Measurements from ENCODE around the gene ASB9. TPM values are rescaled to one million over a fixed set of nuclear protein-coding genes. Genes with fewer than 3 reads are reported as not detected.
A peak's percentile ranks its signal among the peaks of the same experiment; 100 is the strongest.

ASB9 gene
- total and polyA plus RNA-seq, 2 donors (not counting 3 experiments of a cell fraction or from before 2014, with no cell fraction given) = 6.5 to 7.6 TPM

GRCh38 chrX:15298780-15299179 is 28.9 kb upstream of the ASB9 start:
- peak overlapping the region; percentile 80 for H3K27ac ChIP-seq (ENCODE audit: insufficient read depth, low read depth, low read length)
- H4K20me1 ChIP-seq (replicated peaks; ENCODE audit: control insufficient read depth, extremely low read depth, insufficient read depth, low read length) = no peaks in the 10 kb centered on the region
- no peak for TF ChIP-seq FOS (IDR thresholded peaks at IDR 0.05; ENCODE audit: borderline replicate concordance, insufficient read depth, low read length)
- no peak for TF ChIP-seq EZH2 (IDR thresholded peaks at IDR 0.05; ENCODE audit: borderline replicate concordance, low read depth, low read length, severe bottlenecking)
- TF ChIP-seq GATA2 (IDR thresholded peaks at IDR 0.05; ENCODE audit: insufficient read depth, insufficient read length, low read depth, low read length) = no peak
- TF ChIP-seq JUN (IDR thresholded peaks at IDR 0.05; ENCODE audit: borderline replicate concordance, insufficient read depth, insufficient read length, low read depth) = no peak
- no peak for TF ChIP-seq POLR2A (IDR thresholded peaks at IDR 0.05; ENCODE audit: low read depth, low read length)
- no peak for TF ChIP-seq POLR2AphosphoS5 (IDR thresholded peaks at IDR 0.05; ENCODE audit: insufficient read depth, low read depth, low read length)
- TF ChIP-seq MYC (IDR thresholded peaks at IDR 0.05; ENCODE audit: low read depth, low read length) = no peak
- TF ChIP-seq CTCF (IDR thresholded peaks at IDR 0.05; ENCODE audit: extremely low read depth in 1 of 2, insufficient read depth in 1 of 2, low read depth in 1 of 2, low read length in 2 of 2) = no peak
- no peak for TF ChIP-seq MAX (IDR thresholded peaks at IDR 0.05; ENCODE audit: insufficient read depth, insufficient read length)
- H3K9ac ChIP-seq (replicated peaks; ENCODE audit: extremely low read depth, insufficient read depth, low read length) = peak overlapping the region; percentile 60
- H3K9me3 ChIP-seq (replicated peaks; ENCODE audit: control insufficient read depth, insufficient read depth, low read length) = no peaks in the 10 kb centered on the region
- no peak overlapping the region for H2AFZ ChIP-seq (ENCODE audit: low read depth, low read length)
- peaks cover 21% of the 10 kb centered on the region for H3K4me1 ChIP-seq (ENCODE audit: control insufficient read depth, extremely low read depth, insufficient read depth, low read length)
- no peaks in the 10 kb centered on the region for H3K36me3 ChIP-seq (ENCODE audit: control insufficient read depth in 2 of 2, extremely low read depth in 1 of 2, insufficient read depth in 2 of 2, low read length in 2 of 2)
- DNase-seq (ENCODE audit: low read depth, low spot score) (no peak), FAIRE-seq (no peak)
- ChIA-PET CTCF (interaction anchor here (1.4 kb wide), 1 partner anchor 152 kb away, joined by 3 read pairs; no protein-coding TSS in a partner anchor), POLR2A (no interaction called here)
- TSS peak; percentile 40 for BruUV-seq (replicated peaks)
- intact Hi-C loops (cut with micrococcal nuclease) (loop anchor here (1.0 kb wide), 1 partner anchor 28 kb away; the partner anchor contains the start of gene ASB9), dilution Hi-C loops (cut with MboI; ENCODE audit: extremely low pct_ligation_motif_present, low sequenced_read_pairs) (no loop called here)
- H3K4me2 ChIP-seq (ENCODE audit: insufficient read depth, low read length) = peak overlapping the region; percentile 36
- no peaks in the 10 kb centered on the region for H3K27me3 ChIP-seq (ENCODE audit: control insufficient read depth in 2 of 2, insufficient read depth in 2 of 2, low read length in 2 of 2)
- H3K4me3 ChIP-seq (replicated peaks in 1 of 3; ENCODE audit: insufficient read depth in 1 of 3, low read depth in 1 of 3, low read length in 3 of 3) = no peak overlapping the region
- no peaks in the 10 kb centered on the region for H3K79me2 ChIP-seq (ENCODE audit: control insufficient read depth, insufficient read depth, low read length)
- H3K9me1 ChIP-seq (replicated peaks; ENCODE audit: control insufficient read depth, extremely low read depth, insufficient read depth, low read length) = no peaks in the 10 kb centered on the region

Data from endothelial cell of umbilical vein (primary cell).